ENCODE data around the gene HAUS3.

Gene HAUS3

DNA sequence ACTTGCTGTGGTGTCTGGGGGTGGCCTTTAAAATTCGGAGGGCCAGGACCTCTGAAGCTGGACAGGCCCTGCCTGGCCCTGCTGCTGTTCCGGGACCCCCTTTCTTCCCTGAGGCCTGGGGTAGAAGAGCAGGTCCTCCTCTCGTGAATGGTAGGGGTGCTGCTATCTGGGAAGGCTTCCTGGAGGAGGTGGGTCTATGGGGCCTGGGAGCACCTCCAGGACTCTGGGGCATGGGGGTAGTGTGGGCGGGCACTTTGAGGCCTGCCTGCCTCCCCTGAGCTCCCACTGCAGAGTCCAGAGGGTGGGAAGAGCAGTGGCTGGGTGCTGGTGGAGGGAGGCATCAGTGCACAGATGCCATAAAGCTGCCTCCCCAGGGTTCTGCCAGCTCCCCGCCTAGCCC, 24.9 kb upstream of the HAUS3 start:
- no peak overlapping the region for H3K27ac ChIP-seq
- no peak overlapping the region for H3K4me3 ChIP-seq
- DNase-seq (ENCODE audit: low spot score), result no peak
- TF ChIP-seq, protein P1, sequence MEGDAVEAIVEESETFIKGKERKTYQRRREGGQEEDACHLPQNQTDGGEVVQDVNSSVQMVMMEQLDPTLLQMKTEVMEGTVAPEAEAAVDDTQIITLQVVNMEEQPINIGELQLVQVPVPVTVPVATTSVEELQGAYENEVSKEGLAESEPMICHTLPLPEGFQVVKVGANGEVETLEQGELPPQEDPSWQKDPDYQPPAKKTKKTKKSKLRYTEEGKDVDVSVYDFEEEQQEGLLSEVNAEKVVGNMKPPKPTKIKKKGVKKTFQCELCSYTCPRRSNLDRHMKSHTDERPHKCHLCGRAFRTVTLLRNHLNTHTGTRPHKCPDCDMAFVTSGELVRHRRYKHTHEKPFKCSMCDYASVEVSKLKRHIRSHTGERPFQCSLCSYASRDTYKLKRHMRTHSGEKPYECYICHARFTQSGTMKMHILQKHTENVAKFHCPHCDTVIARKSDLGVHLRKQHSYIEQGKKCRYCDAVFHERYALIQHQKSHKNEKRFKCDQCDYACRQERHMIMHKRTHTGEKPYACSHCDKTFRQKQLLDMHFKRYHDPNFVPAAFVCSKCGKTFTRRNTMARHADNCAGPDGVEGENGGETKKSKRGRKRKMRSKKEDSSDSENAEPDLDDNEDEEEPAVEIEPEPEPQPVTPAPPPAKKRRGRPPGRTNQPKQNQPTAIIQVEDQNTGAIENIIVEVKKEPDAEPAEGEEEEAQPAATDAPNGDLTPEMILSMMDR (IDR thresholded peaks at IDR 0.05), result no peak

DNA sequence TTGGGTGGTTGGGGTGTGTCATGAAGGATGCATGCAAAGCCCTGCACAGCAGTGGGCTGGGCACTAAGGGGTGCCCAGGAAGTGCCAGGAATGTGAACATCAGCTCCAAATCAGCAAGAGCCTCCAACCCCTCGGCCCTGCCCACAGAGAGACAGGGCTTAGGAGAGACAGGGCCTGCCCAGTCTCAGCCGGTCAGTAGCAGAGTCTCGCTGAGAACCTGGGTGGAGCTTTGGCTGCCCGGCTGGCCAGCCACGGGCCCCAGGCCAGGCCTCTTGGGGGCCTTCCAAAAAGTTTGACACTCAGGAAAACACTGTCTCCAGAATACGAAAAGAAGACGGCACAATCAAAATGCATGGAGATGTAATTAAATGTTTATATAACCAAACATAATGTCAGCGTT, 24.3 kb upstream of the HAUS3 start:
- H3K4me3 ChIP-seq, result no peak overlapping the region
- TF ChIP-seq, protein P1 (IDR thresholded peaks at IDR 0.05), result no peak
- no peak for DNase-seq (ENCODE audit: low spot score)
- H3K27ac ChIP-seq, result peak overlapping the region; percentile 11 to 85

DNA sequence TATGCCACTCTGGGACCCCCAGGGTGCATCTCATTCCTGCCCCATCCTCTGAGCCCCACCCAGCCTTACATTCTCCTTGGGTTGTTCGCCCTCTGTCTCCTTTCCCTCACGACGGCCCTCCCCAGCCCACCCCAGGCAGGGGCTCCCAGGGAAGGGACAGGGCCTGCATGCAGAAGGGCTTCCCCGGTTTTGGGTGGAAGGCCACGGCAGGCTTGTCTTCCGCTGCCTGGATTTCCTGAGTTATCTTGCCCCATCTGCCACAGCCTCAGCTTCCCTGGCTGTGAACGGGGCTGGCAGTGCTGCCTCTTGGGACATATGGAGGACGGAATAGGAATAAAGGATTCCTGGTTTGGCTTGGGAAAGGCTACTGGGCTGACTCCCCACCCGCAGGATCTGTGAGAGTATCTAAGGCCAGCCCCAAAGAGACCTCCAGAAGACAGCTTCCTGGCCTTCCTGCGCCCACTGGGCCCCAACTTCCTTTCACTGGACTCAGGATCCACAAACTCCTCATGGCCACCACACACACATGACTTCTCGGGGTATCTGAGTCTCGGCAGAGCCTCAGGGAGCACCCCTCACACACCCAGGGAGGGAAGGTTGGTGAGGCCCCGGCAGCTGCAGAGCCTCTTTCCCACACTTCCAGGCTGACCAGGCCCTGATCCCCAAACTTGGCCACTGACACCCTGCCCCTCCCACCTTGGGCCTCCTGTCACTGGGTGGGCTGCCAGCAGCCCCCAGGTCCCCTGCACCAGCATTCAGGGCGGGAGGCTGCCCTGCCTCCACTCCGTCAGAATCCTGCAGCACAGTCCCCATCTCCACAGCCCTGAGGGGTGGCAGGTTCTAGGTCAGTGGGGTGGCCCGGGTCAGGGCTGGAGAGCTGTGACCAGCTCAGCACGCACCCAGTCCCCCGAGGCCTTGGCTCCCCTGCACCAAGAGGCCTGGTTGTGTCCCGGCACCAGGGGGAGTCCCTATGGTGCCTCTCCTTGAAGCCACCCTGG, 23.5 kb upstream of the HAUS3 start:
- TF ChIP-seq, protein P1 (IDR thresholded peaks at IDR 0.05), result no peak
- no peak overlapping the region for H3K4me3 ChIP-seq
- DNase-seq (ENCODE audit: low spot score), result no peak
- H3K27ac ChIP-seq, result peak overlapping the region; percentile 11 to 85

DNA sequence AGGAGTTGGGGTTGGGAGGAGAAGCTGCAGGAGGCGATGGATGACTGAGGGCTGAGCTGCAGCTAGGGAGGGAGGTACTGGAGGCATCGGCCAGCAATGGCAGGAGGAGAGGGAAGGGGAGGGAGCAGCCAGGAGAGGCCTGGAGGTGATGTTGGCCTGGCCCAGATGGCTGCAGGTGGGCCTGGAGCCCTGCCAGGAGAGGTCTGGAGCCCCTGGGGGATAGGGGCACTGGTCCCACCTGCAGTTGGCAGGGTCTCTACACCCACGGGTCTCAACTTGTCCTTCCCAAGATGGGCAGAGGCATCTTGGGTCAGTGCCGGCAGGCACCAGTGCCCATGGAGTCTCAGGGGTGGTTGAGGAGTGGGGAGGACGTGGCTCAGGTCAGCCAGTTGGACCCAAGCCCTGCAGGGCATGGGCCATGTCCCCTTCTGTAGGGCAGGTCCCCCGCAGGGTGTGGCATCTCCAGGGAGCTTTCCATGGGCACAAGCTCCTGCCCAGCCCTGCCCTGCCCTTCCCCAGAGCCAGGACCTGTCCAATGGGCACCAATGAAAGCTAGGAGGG, 22.6 kb upstream of the HAUS3 start:
- Histone ChIP-seq H3K4me3 (no peak overlapping the region), H3K27ac (no peak overlapping the region)
- DNase-seq (ENCODE audit: low spot score), result no peak
- TF ChIP-seq, protein P1 (IDR thresholded peaks at IDR 0.05), result no peak

DNA sequence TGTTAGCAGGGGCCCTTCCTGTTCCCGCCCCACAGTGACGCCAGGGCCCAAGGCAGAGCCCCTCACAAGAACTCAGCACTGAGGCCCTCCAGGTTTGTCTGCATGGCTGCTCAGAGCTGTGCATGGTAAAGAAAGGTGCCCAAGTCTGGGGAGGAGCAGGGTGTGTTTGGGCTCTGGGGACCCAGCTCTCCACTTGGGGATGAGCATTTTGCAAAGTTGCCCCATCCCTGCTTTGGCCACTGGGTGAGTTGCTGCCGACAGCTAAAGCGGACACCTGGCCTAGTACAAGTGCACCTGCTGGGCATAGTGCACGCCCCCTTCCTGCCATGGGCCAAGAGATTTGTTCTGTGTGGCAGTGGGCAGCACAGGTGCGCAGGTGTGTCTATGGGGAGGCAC, 22.0 kb upstream of the HAUS3 start:
- TF ChIP-seq, protein P1 (IDR thresholded peaks at IDR 0.05), result no peak
- Histone ChIP-seq H3K4me3 (no peak overlapping the region), H3K27ac (no peak overlapping the region)
- no peak for DNase-seq (ENCODE audit: low spot score)

DNA sequence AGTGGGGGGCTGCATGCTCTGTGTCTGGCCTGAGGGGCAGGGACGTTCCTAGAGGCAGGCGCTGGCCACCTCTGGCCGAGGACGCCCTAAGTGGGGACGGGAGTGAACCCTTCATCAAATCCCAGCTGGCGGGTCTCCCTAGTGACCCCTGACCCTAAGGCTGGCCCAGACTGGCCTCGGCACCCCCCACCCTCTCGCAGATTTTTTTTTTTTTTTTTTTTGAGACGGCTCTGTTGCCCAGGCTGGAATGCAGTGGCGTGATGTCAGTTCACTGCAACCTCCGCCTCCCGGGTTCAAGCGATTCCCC, 21.0 kb upstream of the HAUS3 start:
- no peak for DNase-seq (ENCODE audit: low spot score)
- peak overlapping the region; percentile 94 for H3K27ac ChIP-seq
- TF ChIP-seq, protein P1 (IDR thresholded peaks at IDR 0.05), result no peak
- peak overlapping the region; percentile 75 for H3K4me3 ChIP-seq
